GM10248 (cell line): ENCODE results near the gene KAT2B.

Experiments used
- CTCF ChIA-PET: fragments of 300-600 bp; sonication (Branson Sonifier 250); formaldehyde crosslinking; extraction: SDS; loops from one replicate; lab custom pipeline; 2021; ENCODE audit warnings: antibody characterized with exemption; lab: Yijun Ruan, JAX
- POLR2A ChIA-PET: fragments of 350-650 bp; sonication (Branson Sonifier 250); formaldehyde crosslinking; extraction: SDS; loops from one replicate; lab custom pipeline; 2020; ENCODE audit warnings: antibody characterized with exemption; lab: Yijun Ruan, JAX
- DNase-seq: peaks from one replicate; pipeline ENCODE4 v3.0.0; 2012; ENCODE audit errors: extremely low spot score
- CTCF ChIP-seq: IDR thresholded peaks from 2 replicates; pipeline ENCODE4 v1.5.1; 2012; ENCODE audit warnings: mild to moderate bottlenecking, low read depth; ENCODE audit errors: extremely low read depth, missing control alignments, control extremely low read depth

Gene KAT2B

GRCh38 chr3:20140881-20141280, 100.6 kb downstream of the KAT2B start:
- ChIA-PET CTCF (interaction anchor here (1.6 to 2.2 kb wide), 2 partner anchors 8 to 11 kb away, joined by 6 read pairs; no protein-coding TSS in a partner anchor), POLR2A (no interaction called here)
- TF ChIP-seq CTCF, result no peak
- DNase-seq, result no peak

GRCh38 chr3:20141316-20141715, 101.1 kb downstream of the KAT2B start:
- ChIA-PET POLR2A (no interaction called here), CTCF (interaction anchor here (1.6 to 2.2 kb wide), 2 partner anchors 8 to 11 kb away, joined by 6 read pairs; no protein-coding TSS in a partner anchor)
- TF ChIP-seq CTCF, result no peak
- no peak for DNase-seq

GRCh38 chr3:20141851-20142250, 101.6 kb downstream of the KAT2B start:
- no peak for TF ChIP-seq CTCF
- CTCF ChIA-PET, result interaction anchor here (1.6 to 2.2 kb wide), 2 partner anchors 9 to 12 kb away, joined by 6 read pairs; no protein-coding TSS in a partner anchor
- DNase-seq, result no peak
- POLR2A ChIA-PET, result no interaction called here

GRCh38 chr3:20142517-20142916, 102.3 kb downstream of the KAT2B start:
- no peak for DNase-seq
- ChIA-PET CTCF (interaction anchor here (1.6 to 2.5 kb wide), 3 partner anchors 10 to 14 kb away, joined by 5 to 6 read pairs (median 6); no protein-coding TSS in a partner anchor), POLR2A (no interaction called here)
- no peak for TF ChIP-seq CTCF

GRCh38 chr3:20143519-20143918, 103.3 kb downstream of the KAT2B start:
- no peak for TF ChIP-seq CTCF
- POLR2A ChIA-PET, result no interaction called here
- DNase-seq, result no peak
- CTCF ChIA-PET, result interaction anchor here (2.5 kb wide), 1 partner anchor 13 kb away, joined by 5 read pairs; no protein-coding TSS in a partner anchor

GRCh38 chr3:20145874-20146273, 105.6 kb downstream of the KAT2B start:
- TF ChIP-seq CTCF, result no peak
- POLR2A ChIA-PET, result no interaction called here
- CTCF ChIA-PET, result interaction anchor here (2.1 kb wide), 1 partner anchor 10 kb away, joined by 6 read pairs; no protein-coding TSS in a partner anchor
- DNase-seq, result no peak

GRCh38 chr3:20146301-20146700, 106.1 kb downstream of the KAT2B start:
- TF ChIP-seq CTCF, result no peak
- ChIA-PET POLR2A (no interaction called here), CTCF (interaction anchor here (2.1 kb wide), 1 partner anchor 10 kb away, joined by 6 read pairs; no protein-coding TSS in a partner anchor)
- DNase-seq, result no peak
